ENCODE measurements around the gene LRCH2. TPM values are rescaled to one million over a fixed set of nuclear protein-coding genes. Genes with fewer than 3 reads are reported as not detected.
"Not testable (repeated sequence)": the region's sequence is repeated elsewhere in the genome, so short reads cannot be mapped to it uniquely, and the experiment has no call there.

LRCH2 gene
- total and polyA plus RNA-seq, 5 donors from 2014 or later, result not detected

- Histone ChIP-seq H3K4me3 (ENCODE audit: low read depth, low read length) (no peak overlapping the region), H3K4me1 (ENCODE audit: control insufficient read depth, insufficient read depth, low read length, poor library complexity, severe bottlenecking) (no peaks in the 10 kb centered on the region), H3K36me3 (ENCODE audit: control insufficient read depth, insufficient read depth, low read length) (no peaks in the 10 kb centered on the region), H3K27me3 (ENCODE audit: control insufficient read depth, insufficient read depth, low read length) (no peaks in the 10 kb centered on the region), H3K27ac (ENCODE audit: insufficient read depth, low read length, poor library complexity, severe bottlenecking) (no peak overlapping the region), H3K9me3 (ENCODE audit: control insufficient read depth in 2 of 2, low read length in 2 of 2) (no peaks in the 10 kb centered on the region)
- H3K27me3 Mint-ChIP-seq, result no peaks in the 10 kb centered on the region
- H3K4me3 Mint-ChIP-seq, result no peak overlapping the region
- ATAC-seq (ENCODE audit: low read depth in 2 of 2) (no peak), DNase-seq (no peak)
- no peaks in the 10 kb centered on the region for H3K36me3 Mint-ChIP-seq
- no peak overlapping the region for H3K27ac Mint-ChIP-seq
- H3K9me3 Mint-ChIP-seq, result peaks cover 0 to 1% (median 0%) of the 10 kb centered on the region in 7 donors
- H3K4me1 Mint-ChIP-seq, result no peaks in the 10 kb centered on the region
Measured at GRCh38 chrX:115232933-115233496, 881 bp downstream of the LRCH2 start.

- H3K27ac ChIP-seq (ENCODE audit: insufficient read depth, low read length, poor library complexity, severe bottlenecking), result no peak overlapping the region
- no peaks in the 10 kb centered on the region for H3K36me3 Mint-ChIP-seq
Measured at GRCh38 chrX:115229337-115230003, 4.4 kb downstream of the LRCH2 start.

GRCh38 chrX:115226929-115227328, 7.0 kb downstream of the LRCH2 start:
- H3K4me1 Mint-ChIP-seq, result no peaks in the 10 kb centered on the region
- Histone ChIP-seq H3K4me1 (ENCODE audit: control insufficient read depth, insufficient read depth, low read length, poor library complexity, severe bottlenecking) (no peaks in the 10 kb centered on the region), H3K9me3 (ENCODE audit: control insufficient read depth in 2 of 2, low read length in 2 of 2) (no peaks in the 10 kb centered on the region), H3K36me3 (ENCODE audit: control insufficient read depth, insufficient read depth, low read length) (no peaks in the 10 kb centered on the region), H3K27me3 (ENCODE audit: control insufficient read depth, insufficient read depth, low read length) (no peaks in the 10 kb centered on the region), H3K27ac (ENCODE audit: insufficient read depth, low read length, poor library complexity, severe bottlenecking) (no peak overlapping the region), H3K4me3 (ENCODE audit: low read depth, low read length) (no peak overlapping the region)
- H3K4me3 Mint-ChIP-seq, result no peak overlapping the region
- peaks cover 0 to 5% (median 0%) of the 10 kb centered on the region in 7 donors for H3K9me3 Mint-ChIP-seq
- ATAC-seq (ENCODE audit: low read depth in 2 of 2), result no peak
- H3K27ac Mint-ChIP-seq, result no peak overlapping the region
- DNase-seq, result peak in 1 of 3 donors; percentile 2
- H3K27me3 Mint-ChIP-seq, result no peaks in the 10 kb centered on the region
- no peaks in the 10 kb centered on the region for H3K36me3 Mint-ChIP-seq

More at GRCh38 chrX:115229337-115230003, 4.4 kb downstream of the LRCH2 start:
- H3K4me1 ChIP-seq (ENCODE audit: control insufficient read depth, insufficient read depth, low read length, poor library complexity, severe bottlenecking), result no peaks in the 10 kb centered on the region
- DNase-seq, result no peak
- no peaks in the 10 kb centered on the region for H3K9me3 ChIP-seq (ENCODE audit: control insufficient read depth in 2 of 2, low read length in 2 of 2)
- H3K4me3 ChIP-seq (ENCODE audit: low read depth, low read length), result no peak overlapping the region
- no peaks in the 10 kb centered on the region for H3K36me3 ChIP-seq (ENCODE audit: control insufficient read depth, insufficient read depth, low read length)
- Mint-ChIP-seq H3K27me3 (no peaks in the 10 kb centered on the region), H3K27ac (no peak overlapping the region), H3K4me1 (no peaks in the 10 kb centered on the region), H3K9me3 (peaks cover 0 to 3% (median 0%) of the 10 kb centered on the region in 7 donors), H3K4me3 (no peak overlapping the region)
- no peak for ATAC-seq (ENCODE audit: low read depth in 2 of 2)
- H3K27me3 ChIP-seq (ENCODE audit: control insufficient read depth, insufficient read depth, low read length), result no peaks in the 10 kb centered on the region

- not testable (repeated sequence) for H3K27ac Mint-ChIP-seq; H3K9me3 ChIP-seq (ENCODE audit: control insufficient read depth in 2 of 2, low read length in 2 of 2); H3K27me3 Mint-ChIP-seq; H3K27ac ChIP-seq (ENCODE audit: insufficient read depth, low read length, poor library complexity, severe bottlenecking); H3K9me3 Mint-ChIP-seq; H3K36me3 Mint-ChIP-seq; H3K4me1 ChIP-seq (ENCODE audit: control insufficient read depth, insufficient read depth, low read length, poor library complexity, severe bottlenecking); DNase-seq; H3K27me3 ChIP-seq (ENCODE audit: control insufficient read depth, insufficient read depth, low read length); ATAC-seq (ENCODE audit: low read depth in 2 of 2); H3K4me1 Mint-ChIP-seq; H3K4me3 ChIP-seq (ENCODE audit: low read depth, low read length); H3K36me3 ChIP-seq (ENCODE audit: control insufficient read depth, insufficient read depth, low read length); H3K4me3 Mint-ChIP-seq
Measured at GRCh38 chrX:115217346-115217745, 16.6 kb downstream of the LRCH2 start.

- peaks cover 0 to 1% of the 10 kb centered on the region in 2 experiments for H3K9me3 ChIP-seq (ENCODE audit: control insufficient read depth in 2 of 2, low read length in 2 of 2)
- no peak overlapping the region for H3K27ac ChIP-seq (ENCODE audit: insufficient read depth, low read length, poor library complexity, severe bottlenecking)
- H3K27me3 Mint-ChIP-seq, result no peaks in the 10 kb centered on the region
- DNase-seq, result no peak
- no peaks in the 10 kb centered on the region for H3K36me3 Mint-ChIP-seq
- H3K27me3 ChIP-seq (ENCODE audit: control insufficient read depth, insufficient read depth, low read length), result no peaks in the 10 kb centered on the region
- H3K9me3 Mint-ChIP-seq, result peaks cover 0 to 4% (median 0%) of the 10 kb centered on the region in 7 donors
- no peaks in the 10 kb centered on the region for H3K4me1 Mint-ChIP-seq
- no peak for ATAC-seq (ENCODE audit: low read depth in 2 of 2)
- no peak overlapping the region for H3K4me3 ChIP-seq (ENCODE audit: low read depth, low read length)
- H3K36me3 ChIP-seq (ENCODE audit: control insufficient read depth, insufficient read depth, low read length), result no peaks in the 10 kb centered on the region
- H3K27ac Mint-ChIP-seq, result no peak overlapping the region
- no peaks in the 10 kb centered on the region for H3K4me1 ChIP-seq (ENCODE audit: control insufficient read depth, insufficient read depth, low read length, poor library complexity, severe bottlenecking)
- no peak overlapping the region for H3K4me3 Mint-ChIP-seq
Measured at GRCh38 chrX:115214605-115215004, 19.3 kb downstream of the LRCH2 start.

- ATAC-seq (ENCODE audit: low read depth in 2 of 2), result no peak
Measured at GRCh38 chrX:115214151-115214550, 19.7 kb downstream of the LRCH2 start.

GRCh38 chrX:115209547-115209946, 24.3 kb downstream of the LRCH2 start:
- not testable (repeated sequence) for ATAC-seq (ENCODE audit: low read depth in 2 of 2)

More at GRCh38 chrX:115214151-115214550, 19.7 kb downstream of the LRCH2 start:
- Histone ChIP-seq H3K27ac (ENCODE audit: insufficient read depth, low read length, poor library complexity, severe bottlenecking) (no peak overlapping the region), H3K9me3 (ENCODE audit: control insufficient read depth in 2 of 2, low read length in 2 of 2) (no peaks in the 10 kb centered on the region), H3K4me3 (ENCODE audit: low read depth, low read length) (no peak overlapping the region), H3K27me3 (ENCODE audit: control insufficient read depth, insufficient read depth, low read length) (no peaks in the 10 kb centered on the region), H3K4me1 (ENCODE audit: control insufficient read depth, insufficient read depth, low read length, poor library complexity, severe bottlenecking) (no peaks in the 10 kb centered on the region), H3K36me3 (ENCODE audit: control insufficient read depth, insufficient read depth, low read length) (no peaks in the 10 kb centered on the region)
- no peaks in the 10 kb centered on the region for H3K4me1 Mint-ChIP-seq
- no peak overlapping the region for H3K27ac Mint-ChIP-seq
- no peak for DNase-seq
- no peaks in the 10 kb centered on the region for H3K36me3 Mint-ChIP-seq
- H3K27me3 Mint-ChIP-seq, result no peaks in the 10 kb centered on the region
- H3K9me3 Mint-ChIP-seq, result peaks cover 0 to 4% (median 0%) of the 10 kb centered on the region in 7 donors
- H3K4me3 Mint-ChIP-seq, result no peak overlapping the region

GRCh38 chrX:115204040-115204439, 29.9 kb downstream of the LRCH2 start:
- Histone ChIP-seq H3K4me3 (ENCODE audit: low read depth, low read length) (no peak overlapping the region), H3K27me3 (ENCODE audit: control insufficient read depth, insufficient read depth, low read length) (no peaks in the 10 kb centered on the region), H3K4me1 (ENCODE audit: control insufficient read depth, insufficient read depth, low read length, poor library complexity, severe bottlenecking) (no peaks in the 10 kb centered on the region), H3K9me3 (ENCODE audit: control insufficient read depth in 2 of 2, low read length in 2 of 2) (no peaks in the 10 kb centered on the region), H3K36me3 (ENCODE audit: control insufficient read depth, insufficient read depth, low read length) (no peaks in the 10 kb centered on the region), H3K27ac (ENCODE audit: insufficient read depth, low read length, poor library complexity, severe bottlenecking) (no peak overlapping the region)
- Mint-ChIP-seq H3K36me3 (no peaks in the 10 kb centered on the region), H3K27me3 (no peaks in the 10 kb centered on the region), H3K4me3 (no peak overlapping the region), H3K4me1 (no peaks in the 10 kb centered on the region), H3K27ac (no peak overlapping the region), H3K9me3 (peaks cover 0 to 14% (median 4%) of the 10 kb centered on the region in 7 donors)
- DNase-seq (no peak), ATAC-seq (ENCODE audit: low read depth in 2 of 2) (no peak)

More at GRCh38 chrX:115209547-115209946, 24.3 kb downstream of the LRCH2 start:
- not testable (repeated sequence) for DNase-seq; H3K4me3 ChIP-seq (ENCODE audit: low read depth, low read length); H3K9me3 Mint-ChIP-seq; H3K9me3 ChIP-seq (ENCODE audit: control insufficient read depth in 2 of 2, low read length in 2 of 2); H3K36me3 ChIP-seq (ENCODE audit: control insufficient read depth, insufficient read depth, low read length); H3K27me3 Mint-ChIP-seq; H3K4me1 ChIP-seq (ENCODE audit: control insufficient read depth, insufficient read depth, low read length, poor library complexity, severe bottlenecking); H3K4me1 Mint-ChIP-seq; H3K4me3 Mint-ChIP-seq; H3K36me3 Mint-ChIP-seq; H3K27ac Mint-ChIP-seq; H3K27ac ChIP-seq (ENCODE audit: insufficient read depth, low read length, poor library complexity, severe bottlenecking); H3K27me3 ChIP-seq (ENCODE audit: control insufficient read depth, insufficient read depth, low read length)
